Stimulated activated CD4-positive, alpha-beta T cell treated with anti-CD3 and anti-CD28 coated beads, Interleukin-2, amount 100 ng/mL, for 48 hours (primary cell): Measurements from ENCODE around the gene MTHFD2L.

Source experiments
- DNase-seq, 2 donors: peaks; one replicate each; pipeline ENCODE4 v3.0.0-alpha.2; 2020

MTHFD2L gene

DNA sequence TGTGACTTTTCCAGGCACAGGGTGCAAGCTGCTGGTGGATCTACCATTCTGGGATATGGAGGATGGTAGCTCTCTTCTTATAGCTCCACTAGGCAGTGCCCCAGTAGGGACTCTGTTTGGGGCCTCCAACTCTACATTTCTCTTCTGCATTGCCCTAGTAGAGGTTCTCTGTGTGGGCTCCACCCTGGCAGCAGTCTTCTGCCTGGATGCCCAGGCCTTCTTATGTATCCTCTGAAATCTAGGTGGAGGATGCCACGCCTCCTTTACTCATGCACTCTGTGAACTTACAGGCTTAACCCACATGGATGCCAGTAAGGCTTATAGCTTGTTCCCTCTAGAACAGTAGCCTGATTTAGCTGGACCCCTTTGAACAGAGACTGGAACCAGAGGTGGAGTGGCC, 186.1 kb downstream of the MTHFD2L start:
- DNase-seq = no peak
